ENCODE results near the gene TSPEAR.

TSPEAR gene

GRCh38 chr21:44682580-44683151 is 28.7 kb downstream of the TSPEAR start:
- H3K4me1 ChIP-seq = no peaks in the 10 kb centered on the region
- no peaks in the 10 kb centered on the region for H3K36me3 ChIP-seq
- no peak for DNase-seq
- TF ChIP-seq CTCF (IDR thresholded peaks at IDR 0.05; ENCODE audit: low read depth, low read length) = no peak
- H3K9me3 ChIP-seq = no peaks in the 10 kb centered on the region
- H3K27me3 ChIP-seq = peaks cover 60% of the 10 kb centered on the region
- H3K4me3 ChIP-seq (ENCODE audit: low read depth, low read length) = no peak overlapping the region

- H3K9me3 ChIP-seq = no peaks in the 10 kb centered on the region
- H3K4me3 ChIP-seq (ENCODE audit: low read depth, low read length) = no peak within 1 kb of the TSS
- H3K27me3 ChIP-seq = peaks cover 58% of the 10 kb centered on the region
- no peaks in the 10 kb centered on the region for H3K36me3 ChIP-seq
- no peak for TF ChIP-seq CTCF (IDR thresholded peaks at IDR 0.05; ENCODE audit: low read depth, low read length)
- H3K4me1 ChIP-seq = no peaks in the 10 kb centered on the region
- no peak for DNase-seq
These were observed 29.4 kb downstream of the TSPEAR start, which contains the start of gene KRTAP12-1 for GRCh38 chr21:44681861-44682579. KRTAP12-1 (minus strand) TSS chr21:44682163; CDS start chr21:44682123, 40 bp downstream.

- Histone ChIP-seq H3K4me1 (no peaks in the 10 kb centered on the region), H3K4me3 (ENCODE audit: low read depth, low read length) (no peak overlapping the region), H3K36me3 (no peaks in the 10 kb centered on the region), H3K27me3 (peaks cover 63% of the 10 kb centered on the region), H3K9me3 (no peaks in the 10 kb centered on the region)
- TF ChIP-seq CTCF (IDR thresholded peaks at IDR 0.05; ENCODE audit: low read depth, low read length) = no peak
- DNase-seq = no peak
These were observed 30.2 kb downstream of the TSPEAR start for GRCh38 chr21:44681152-44681551.

- no peak for TF ChIP-seq CTCF (IDR thresholded peaks at IDR 0.05; ENCODE audit: low read depth, low read length)
- no peak for DNase-seq
- no peaks in the 10 kb centered on the region for H3K36me3 ChIP-seq
- H3K4me3 ChIP-seq (ENCODE audit: low read depth, low read length) = no peak overlapping the region
- no peaks in the 10 kb centered on the region for H3K9me3 ChIP-seq
- H3K27me3 ChIP-seq = peaks cover 45% of the 10 kb centered on the region
- H3K4me1 ChIP-seq = no peaks in the 10 kb centered on the region
These were observed 33.5 kb downstream of the TSPEAR start for GRCh38 chr21:44677881-44678280.

GRCh38 chr21:44671911-44672310 is 39.5 kb downstream of the TSPEAR start:
- no peaks in the 10 kb centered on the region for H3K4me1 ChIP-seq
- peaks cover 12% of the 10 kb centered on the region for H3K27me3 ChIP-seq
- no peak overlapping the region for H3K4me3 ChIP-seq (ENCODE audit: low read depth, low read length)
- H3K36me3 ChIP-seq = no peaks in the 10 kb centered on the region
- no peak for DNase-seq
- no peaks in the 10 kb centered on the region for H3K9me3 ChIP-seq
- TF ChIP-seq CTCF (IDR thresholded peaks at IDR 0.05; ENCODE audit: low read depth, low read length) = no peak
